Measurements from ENCODE around the gene CMC1.
A peak's percentile ranks its signal among the peaks of the same experiment; 100 is the strongest.
"Not testable (repeated sequence)": the region's sequence is repeated elsewhere in the genome, so short reads cannot be mapped to it uniquely, and the experiment has no call there.

The CMC1 gene

DNA sequence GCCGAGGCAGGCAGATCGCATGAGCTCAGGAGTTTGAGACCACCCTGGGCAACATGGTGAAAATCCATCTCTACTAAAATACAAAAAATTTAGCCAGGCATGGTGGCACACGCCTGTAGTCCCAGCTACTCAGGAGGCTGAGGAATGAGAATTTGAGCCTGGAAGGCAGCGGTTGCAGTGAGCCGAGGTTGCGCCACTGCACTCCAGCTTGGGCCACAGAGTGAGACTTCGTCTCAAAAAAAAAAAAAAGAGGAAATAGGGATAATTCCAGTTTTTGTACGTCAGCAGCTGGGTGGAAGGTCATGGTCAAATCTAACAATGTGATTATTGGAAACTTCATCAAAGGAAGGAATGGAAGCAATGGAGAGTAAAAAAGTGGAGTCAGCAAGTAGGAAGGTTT lies 3.1 kb downstream of the CMC1 start:
- DNase-seq: peak; percentile 49 to 67 (median 58)

DNA sequence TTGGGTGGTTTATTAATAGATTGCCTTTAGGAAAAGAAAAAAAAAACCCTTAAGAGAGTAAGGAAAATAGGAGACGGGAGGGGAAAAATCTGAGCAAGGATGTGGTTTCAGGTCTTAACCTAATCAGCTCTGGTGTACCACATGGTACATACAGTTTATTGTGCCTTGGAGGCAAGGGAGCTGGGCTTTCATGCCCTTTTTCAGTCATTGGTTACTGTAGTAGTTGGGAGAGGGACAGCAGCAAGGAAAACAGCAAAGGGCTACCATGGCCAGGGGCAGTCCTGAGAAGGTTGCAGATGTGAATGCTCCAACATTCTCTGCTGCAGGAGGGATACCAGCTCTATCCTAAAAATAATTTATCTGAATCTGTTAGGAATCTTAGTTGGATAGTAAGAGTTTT lies 5.9 kb downstream of the CMC1 start:
- DNase-seq: no peak

DNA sequence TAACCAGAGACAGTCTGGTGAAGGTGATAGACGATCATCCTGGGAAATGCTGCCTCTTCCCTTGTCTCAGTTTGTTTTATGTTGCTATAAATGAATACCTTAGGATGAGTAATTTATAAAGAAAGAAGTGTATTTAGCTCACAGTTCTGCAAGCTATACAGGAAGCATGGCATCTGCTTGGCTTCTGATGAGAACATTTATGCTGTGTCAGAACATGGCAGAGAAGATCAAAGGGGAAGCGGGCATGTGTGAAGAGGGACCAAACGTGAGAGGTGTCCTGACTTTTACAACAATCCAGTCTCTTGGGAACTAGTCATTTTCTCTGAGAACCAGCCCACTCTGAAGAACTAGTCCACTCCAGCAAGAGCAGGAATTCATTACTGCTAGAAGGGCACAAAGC lies 9.6 kb downstream of the CMC1 start:
- peak; percentile 31 to 61 (median 46) for DNase-seq

DNA sequence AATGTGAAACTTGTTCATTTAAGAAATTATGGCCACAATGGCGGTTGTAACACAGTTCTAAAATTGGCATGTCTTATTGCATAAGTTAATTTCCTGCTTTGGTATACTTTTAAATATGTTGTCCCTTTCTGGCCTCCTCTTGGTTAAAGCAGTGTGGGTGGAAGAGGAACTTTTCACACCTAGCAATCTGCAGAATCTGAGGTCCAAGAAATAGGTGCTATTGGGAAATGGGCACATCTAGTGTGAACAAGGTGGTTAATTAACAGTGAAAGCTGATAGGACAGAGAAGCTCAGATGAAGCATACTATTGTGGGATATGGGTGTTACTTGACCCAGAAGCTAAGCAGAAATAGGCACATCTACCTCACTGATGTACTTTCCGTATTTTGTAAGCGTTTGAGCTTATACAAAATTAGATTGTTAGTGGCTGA lies 10.6 kb downstream of the CMC1 start:
- DNase-seq: peak in 3 of 4 experiments; percentile 11 to 47 (median 35)

DNA sequence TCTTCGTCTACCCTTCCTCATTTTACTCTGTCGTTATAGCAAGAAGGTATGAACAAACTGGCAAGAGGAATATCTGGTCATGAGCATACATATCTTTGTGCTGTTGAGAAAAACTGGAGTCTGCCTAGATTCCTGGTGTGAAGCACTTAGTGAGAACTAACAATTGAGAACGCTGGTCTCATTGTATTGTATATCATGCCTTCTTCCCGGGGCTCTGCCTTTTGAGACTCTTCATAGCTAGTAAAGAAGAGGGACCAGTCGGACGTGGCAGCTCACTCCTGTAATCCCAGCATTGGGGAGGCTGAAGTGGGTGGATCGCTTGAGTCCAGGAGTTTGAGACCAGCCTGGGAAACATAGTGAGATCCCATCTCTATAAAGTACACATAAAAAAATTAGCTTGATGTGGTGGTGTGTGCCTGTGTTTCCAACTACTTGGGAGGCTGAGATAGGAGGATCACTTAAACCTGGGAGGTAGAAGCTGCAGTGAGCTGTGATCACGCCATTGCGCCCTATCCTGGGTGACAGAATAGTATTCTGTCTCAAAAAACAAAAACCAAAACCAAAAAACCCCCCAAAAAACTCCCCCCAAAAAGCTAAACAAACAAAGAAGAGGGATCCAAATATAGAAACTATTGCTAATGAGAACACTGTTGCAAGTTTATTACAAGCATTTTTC lies 11.8 kb downstream of the CMC1 start:
- DNase-seq: no peak

DNA sequence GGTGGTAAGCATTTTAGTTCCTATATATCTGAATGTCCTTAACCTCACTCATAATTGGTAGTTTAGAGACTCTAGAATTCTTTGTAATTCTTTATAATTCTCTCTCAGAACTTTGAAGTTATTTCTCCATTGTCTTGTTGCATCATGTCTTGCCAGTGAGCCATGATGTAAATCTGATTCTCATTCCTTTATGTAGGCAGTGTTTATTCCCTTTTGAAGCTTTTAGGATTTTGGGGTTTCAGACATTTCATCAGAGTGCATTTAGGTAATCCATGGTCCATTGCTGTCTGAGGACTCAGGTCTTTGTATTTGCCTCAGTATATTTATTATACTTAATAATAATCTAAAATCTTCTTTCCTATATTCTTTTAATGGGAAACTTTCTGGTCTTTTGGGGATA lies 20.6 kb downstream of the CMC1 start:
- DNase-seq: no peak

DNA sequence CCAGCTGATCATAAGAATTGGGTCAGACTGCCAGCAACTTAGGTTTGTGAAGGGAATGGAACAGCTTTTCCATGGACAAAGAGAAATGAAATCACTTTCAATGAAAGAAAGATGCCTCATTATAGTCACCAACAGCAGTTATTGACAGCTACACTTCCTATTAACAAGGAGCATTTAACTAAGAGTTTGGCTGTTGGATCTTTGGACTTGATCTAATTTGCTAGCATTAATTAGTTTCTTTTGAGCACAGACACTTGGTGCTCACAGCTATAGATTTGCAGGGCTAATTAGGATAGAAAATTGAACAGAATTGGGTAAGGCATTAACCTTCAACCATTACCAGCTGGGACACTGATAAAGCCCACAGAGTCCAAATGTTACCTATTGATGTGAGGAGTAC lies 24.2 kb downstream of the CMC1 start:
- no peak for DNase-seq

DNA sequence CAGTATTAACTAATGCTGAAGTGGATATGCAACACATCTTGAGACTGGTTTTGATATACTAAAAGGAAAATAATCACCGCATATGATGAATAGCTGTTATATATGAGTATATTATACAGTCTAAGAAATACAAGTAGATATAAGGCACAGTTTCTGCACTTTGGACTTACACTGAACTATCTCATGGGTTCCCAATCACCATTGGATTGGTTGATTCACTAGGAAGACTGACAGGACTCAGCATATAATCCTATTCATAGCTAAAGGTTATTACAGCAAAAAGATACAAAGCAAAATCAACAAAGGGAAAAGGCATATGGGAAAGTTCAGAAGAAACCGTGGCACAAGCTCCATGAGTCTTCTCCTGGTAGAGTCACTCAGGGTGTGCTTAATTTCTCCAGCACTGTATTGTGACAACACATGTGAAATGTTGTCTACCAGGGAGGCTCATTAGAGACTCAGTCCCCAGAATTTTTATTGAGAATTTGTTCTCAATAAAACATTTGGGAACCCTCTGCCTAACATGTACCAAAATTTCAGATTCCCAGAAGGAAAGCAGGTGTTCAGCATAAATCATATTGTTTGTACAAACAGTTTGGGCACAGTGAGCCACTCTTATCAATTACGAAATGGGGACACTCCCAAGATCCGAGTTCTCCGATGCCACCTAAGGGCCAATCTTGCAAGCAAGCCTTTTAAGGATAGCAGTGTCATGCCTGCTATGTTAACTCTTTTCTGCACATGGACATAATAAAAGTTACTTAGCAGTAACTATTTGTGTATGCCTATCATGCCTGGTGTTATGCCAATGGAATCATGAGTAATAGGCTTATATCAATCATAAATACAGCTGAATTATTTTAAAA lies 26.8 kb downstream of the CMC1 start:
- peak in 2 of 4 experiments; percentile 5 to 29 for DNase-seq

DNA sequence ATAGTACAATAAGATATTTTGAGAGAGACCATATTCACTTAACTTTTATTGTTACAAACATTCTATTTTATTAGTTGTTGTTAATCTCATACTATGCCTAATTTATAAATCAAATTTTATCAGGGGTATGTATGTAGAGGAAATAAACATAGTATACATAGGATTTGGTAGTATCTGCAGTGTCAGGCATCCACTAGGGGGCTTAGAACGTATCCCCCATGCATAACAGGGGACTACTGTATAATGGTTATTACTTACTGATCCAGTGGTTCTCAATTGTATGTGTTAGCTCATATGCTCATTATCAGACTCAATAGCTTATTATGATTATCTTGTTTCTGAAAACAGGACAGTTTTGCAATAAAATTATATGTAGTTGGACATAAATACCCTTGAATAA lies 27.6 kb downstream of the CMC1 start:
- no peak for DNase-seq

DNA sequence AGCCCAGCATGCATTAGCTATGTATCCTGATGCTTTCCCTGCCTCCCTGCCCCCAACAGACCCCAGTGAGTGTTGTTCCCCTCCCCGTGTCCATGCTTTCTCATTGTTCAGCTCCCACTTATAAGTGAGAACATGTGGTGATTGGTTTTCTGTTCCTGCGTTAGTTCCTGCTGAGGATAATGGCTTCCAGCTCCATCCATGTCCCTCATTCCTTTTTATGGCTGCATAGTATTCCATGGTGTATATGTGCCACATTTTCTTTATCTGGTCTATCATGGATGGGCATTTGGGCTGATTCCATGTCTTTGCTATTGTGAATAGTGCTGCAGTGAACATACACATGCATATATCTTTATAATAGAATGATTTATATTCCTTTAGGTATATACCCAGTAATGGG lies 28.5 kb downstream of the CMC1 start:
- not testable (repeated sequence) for DNase-seq

DNA sequence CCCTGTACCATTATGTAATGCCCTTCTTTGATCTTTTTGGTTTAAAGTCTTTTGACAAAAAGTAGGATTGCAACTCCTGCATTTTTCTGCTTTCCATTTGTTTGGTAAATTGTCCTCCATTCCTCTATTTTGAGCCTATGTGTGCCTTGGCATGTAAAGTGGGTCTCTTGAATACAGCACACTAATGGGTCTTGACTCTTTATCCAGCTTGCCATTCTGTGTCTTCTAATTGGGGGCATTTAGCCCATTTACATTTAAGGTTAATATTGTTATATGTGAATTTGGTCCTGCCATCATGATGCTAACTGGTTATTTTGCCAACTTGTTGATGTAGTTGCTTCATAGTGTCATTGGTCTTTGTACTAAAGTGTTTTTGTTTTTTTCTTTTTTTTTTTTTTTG lies 32.4 kb downstream of the CMC1 start:
- DNase-seq: no peak

DNA sequence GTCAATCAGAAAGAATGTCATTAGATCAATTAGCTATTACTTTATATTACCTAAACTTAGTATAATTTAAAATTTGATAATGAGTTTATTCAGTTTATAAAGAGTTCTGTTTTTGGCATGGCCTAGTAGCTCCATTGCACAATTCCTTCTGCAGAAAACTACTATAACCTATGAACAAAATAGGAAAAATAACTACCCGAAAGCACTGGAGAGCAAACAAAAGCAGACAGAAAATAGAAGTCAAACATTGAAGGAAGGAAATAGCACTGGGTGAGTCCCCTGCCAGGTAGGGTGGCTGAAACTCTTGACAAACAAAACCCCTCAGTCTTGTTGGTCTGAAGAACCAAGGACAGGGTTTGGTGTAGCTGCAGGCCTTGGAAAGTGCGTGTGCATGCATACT lies 37.5 kb downstream of the CMC1 start:
- DNase-seq: no peak

DNA sequence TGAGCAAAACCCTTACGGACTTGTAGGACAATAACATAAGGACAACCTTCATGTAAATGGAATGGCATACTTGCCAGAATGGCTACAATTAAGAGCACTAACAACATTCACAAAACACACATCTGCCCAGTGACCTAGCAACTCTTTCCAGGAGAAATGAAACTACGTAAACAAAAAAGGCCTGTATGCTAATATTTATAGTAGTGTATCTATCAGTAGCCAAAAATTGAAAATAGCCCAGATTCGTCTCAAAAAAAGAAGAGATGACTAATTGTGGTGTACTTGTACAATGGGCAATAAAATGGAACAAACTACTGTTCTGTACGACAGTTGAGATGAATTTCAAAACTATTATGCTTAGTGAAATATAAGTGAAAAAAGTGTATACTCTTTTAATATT lies 38.4 kb downstream of the CMC1 start:
- DNase-seq: no peak

DNA sequence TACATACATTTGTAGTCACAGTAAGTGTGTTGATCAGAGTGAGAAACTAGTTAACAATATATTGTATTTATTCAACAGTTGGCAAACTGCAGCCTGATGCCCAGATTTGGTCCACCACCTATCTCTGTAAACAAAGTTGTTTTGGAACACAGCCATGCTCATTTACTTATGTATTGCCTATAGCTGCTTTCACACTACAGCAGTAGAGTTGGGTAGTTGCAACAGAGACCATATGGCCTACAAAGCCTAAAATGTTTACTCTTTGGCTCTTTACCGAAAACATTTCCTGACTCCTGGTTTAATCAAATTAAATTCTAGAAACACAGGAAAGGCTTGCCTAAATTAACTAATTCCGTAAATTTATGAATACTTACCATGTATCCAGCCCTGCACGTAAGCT lies 39.4 kb downstream of the CMC1 start:
- DNase-seq: no peak

DNA sequence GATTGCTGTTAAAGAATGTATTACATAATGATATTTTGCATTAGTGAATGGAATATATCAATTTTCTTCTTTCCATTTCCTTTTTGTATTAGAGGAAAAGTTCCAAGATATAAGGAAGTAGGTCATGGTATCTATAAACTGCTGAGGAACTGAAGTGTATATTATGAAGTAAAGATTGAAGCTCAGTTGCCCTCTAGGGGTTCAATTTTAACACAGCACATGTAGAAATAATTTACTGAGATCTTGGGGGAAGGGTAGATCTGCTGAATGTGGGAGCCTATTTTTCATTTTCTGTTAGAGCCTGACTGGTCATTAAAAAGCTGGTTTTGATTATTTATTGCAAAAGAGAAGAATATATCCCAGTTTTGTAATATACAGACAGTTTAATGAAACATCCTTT lies 45.2 kb downstream of the CMC1 start:
- DNase-seq: peak; percentile 36 to 75 (median 57)

DNA sequence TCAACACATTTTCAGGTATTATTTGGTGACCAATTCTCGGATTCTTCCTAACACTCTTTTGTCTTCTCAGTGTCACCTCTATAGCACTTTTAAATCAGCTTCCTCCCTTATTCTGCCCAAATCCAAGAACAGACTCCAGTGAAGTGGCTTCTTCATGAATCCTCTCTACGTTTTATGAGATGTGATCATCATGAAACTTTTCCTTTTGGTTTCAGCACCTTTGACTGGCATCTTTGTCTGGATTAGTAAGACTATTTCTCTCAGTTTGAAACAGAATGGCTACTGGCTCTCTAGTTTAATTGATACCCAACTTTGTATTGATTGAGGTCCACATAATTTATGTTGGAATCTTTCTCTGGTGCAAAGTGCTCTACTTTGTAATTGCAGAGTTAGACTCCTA lies 45.6 kb downstream of the CMC1 start:
- no peak for DNase-seq

DNA sequence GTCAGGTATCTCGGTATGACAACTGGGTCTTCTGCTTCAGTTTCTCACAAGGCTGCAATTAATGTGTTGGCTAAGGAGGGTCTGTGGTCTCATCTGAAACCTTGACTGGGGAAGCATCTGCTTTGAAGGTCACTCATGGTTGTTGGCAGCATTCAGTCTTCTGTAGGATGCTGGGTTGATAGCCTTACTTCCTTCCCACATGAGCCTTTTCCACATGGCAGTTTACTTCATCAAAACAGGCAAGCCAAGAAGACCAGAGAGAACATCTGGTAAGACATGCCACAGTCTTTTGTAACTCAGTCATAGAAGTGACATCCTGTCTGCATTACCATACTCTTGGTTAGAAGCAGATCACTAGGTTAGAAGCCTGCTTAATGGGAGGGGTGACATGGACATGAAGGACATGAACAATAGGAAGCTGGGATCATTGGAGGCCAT lies 49.5 kb downstream of the CMC1 start:
- DNase-seq: no peak

DNA sequence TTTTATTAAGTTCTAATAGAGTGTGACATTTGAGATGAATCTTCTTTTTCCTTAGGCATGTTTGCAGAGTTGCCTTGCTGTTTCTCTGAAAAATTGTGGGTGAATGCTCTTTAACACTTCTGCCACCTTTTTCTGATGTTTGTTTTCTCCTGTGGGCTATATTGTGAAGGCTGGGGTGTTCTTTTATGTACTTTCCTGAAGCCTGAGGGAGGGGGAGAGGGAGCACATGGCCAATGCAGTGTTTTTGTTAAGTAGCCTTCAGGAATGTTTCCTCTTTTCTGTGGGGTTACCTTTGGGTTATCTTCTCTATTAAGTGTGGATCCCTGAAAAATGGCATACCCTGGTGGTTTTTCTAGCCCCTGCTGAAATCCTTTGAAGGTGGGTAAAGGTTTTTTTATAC lies 50.2 kb downstream of the CMC1 start:
- DNase-seq: no peak

DNA sequence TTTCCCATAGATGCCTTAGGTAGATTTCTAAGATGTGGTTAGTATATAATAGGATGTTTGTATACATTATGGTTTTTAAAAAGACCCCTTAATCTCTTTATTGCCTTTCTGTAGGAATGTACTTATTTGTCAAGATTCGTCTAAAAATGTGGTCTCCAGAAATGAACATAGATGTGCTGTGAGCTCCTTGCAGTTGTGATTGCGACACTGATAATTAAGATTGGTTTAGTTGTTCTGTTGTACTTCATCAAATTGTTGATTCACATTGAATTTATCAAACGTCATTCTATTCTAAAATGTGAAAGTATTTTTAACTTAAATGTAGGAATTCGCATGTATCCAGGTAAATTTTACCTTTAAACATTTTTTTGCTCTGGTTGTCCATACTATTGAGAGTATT lies 51.2 kb downstream of the CMC1 start:
- DNase-seq: no peak

DNA sequence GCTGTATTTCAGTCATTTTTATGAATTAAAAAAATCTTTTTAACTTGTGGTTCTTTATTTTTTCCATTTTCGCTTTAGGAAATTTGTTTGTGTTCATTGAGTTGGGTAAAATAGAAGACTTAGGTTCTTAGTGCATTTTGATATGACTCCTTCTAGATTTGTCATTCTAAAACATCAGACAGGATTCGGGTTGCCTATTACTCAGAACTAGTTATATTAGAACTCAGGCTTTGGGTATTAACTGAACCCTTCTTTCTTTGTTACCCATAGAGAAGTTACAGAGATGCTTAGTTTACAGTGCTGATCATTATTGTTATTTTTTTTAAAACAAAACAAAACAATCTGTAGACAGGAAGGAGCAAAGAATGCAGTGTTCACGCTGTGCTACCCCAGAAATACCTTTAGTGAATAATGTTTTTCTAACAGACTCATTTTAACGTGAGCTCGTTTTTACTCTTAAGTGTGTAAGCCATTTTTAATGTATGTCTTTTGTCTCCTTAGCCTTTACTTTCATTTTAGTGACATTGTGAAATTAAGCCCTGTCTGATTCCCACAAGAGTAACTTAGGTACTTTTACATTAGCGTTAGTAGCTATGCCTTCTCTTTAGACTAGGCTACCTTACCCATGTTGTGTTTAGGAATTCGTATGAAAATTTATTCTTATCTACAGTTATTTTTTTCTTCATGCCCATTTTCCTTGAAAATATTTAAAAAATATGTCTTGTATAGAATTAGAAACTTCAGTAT lies 53.4 kb downstream of the CMC1 start:
- no peak for DNase-seq

DNA sequence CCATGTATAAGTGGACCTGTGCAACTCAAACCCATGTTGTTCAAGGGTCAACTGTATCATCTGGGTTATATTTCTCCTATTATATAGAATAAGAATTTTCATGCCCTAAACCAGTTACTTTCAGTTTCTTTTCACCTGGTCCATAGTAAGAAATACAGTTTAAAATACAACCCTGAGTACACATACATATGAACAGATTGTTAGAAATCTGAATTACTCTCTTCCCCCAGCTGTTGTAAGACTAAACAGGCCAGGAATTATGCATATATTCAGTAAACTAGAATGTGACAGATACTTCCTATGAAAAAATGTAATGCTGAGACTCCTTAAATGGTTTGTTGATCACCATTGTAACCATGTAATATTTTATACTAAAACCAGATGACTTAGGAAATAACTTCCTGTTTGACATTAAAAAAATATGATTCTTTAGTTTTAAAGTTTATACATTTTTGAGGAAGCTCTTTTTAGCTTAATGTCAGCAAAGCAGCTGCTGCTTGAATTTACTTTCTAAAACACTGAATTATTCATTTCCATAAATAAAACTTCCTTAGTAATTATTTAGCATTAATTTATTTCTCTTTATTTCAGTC lies 54.6 kb downstream of the CMC1 start:
- peak in 2 of 4 experiments; percentile 58 to 62 for DNase-seq

DNA sequence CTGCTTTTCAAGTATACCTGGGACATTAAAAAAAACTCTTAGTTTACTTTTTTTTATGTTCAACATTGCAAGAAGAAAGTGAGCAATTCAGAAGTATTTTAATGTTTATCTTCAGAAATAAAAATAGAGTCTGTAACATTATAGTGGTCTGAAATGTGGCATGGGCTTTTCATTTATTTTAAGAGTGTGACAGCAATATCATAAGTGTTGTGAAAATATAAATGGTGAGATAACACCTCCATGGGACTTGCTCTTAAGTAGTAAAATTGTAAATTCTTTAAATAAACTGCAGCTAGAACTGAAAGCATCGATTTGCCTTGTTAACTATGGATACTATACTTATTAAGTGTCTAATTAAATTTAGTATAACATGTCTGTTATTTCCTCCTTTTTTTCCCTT lies 58.3 kb downstream of the CMC1 start:
- no peak for DNase-seq

DNA sequence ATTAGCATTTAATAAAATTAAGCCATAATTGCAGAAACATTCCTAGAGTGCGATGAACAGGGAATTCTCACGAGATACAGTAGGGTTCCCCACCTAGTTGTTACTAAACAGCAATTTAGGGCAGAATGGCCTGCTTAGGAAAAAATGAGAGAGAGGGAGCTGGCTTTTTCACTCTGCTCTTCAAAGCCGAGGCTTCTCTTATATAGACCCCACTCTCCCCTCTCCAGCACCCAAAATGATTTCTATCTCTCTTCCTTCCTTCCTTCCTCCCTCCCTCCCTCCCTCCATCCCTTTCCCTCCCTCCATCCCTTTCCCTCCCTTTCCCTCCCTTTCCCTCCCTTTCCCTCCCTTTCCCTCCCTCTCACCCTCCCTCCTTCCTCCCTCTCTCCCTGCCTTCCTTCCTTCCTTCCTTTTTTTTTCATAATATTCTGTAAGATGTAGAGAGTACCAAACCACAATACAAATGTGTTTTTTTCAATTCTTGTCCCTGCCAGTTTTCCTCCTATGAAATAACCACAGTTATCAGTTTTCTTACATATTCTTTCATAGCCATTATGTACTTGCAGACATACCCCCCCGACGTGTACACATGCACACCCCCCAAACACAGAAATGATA lies 59.0 kb downstream of the CMC1 start:
- DNase-seq: no peak
